BE2C (cell line): Measurements from ENCODE around the gene FAM187B.
A peak's percentile ranks its signal among the peaks of the same experiment; 100 is the strongest.

Source experiments
- DNase-seq: peaks from one replicate; pipeline ENCODE4 v3.0.0-alpha.2; 2020
- H3K27me3 ChIP-seq: fragments of 250-450 bp; sonication (Bioruptor Pico); 2 replicates; pipeline ENCODE4 v1.5.1; 2020; ENCODE audit warnings: mild to moderate bottlenecking
- H3K36me3 ChIP-seq: fragments of 250-450 bp; sonication (Bioruptor Pico); 2 replicates; pipeline ENCODE4 v1.5.1; 2020; ENCODE audit warnings: mild to moderate bottlenecking
- H3K4me1 ChIP-seq: fragments of 250-450 bp; sonication (Bioruptor Pico); 2 replicates; pipeline ENCODE4 v1.5.1; 2020
- H3K4me3 ChIP-seq: 2 replicates; pipeline ENCODE4 v1.5.1; 2011; ENCODE audit warnings: low read depth, low read length
- H3K9me3 ChIP-seq: fragments of 250-450 bp; sonication (Bioruptor Pico); 2 replicates; pipeline ENCODE4 v1.5.1; 2020
- CTCF ChIP-seq: IDR thresholded peaks from 2 replicates; pipeline ENCODE4 v1.5.1; 2012; ENCODE audit warnings: mild to moderate bottlenecking, low read depth, low read length

Gene FAM187B

GRCh38 chr19:35267818-35268535, 39.4 kb upstream of the FAM187B start:
- Histone ChIP-seq H3K36me3 (peaks cover 18% of the 10 kb centered on the region), H3K9me3 (no peaks in the 10 kb centered on the region), H3K27me3 (0 out of 2 replicates have a peak, but pooled peaks cover 3% of the 10 kb centered on the region), H3K4me3 (peak overlapping the region; percentile 87), H3K4me1 (no peaks in the 10 kb centered on the region)
- TF ChIP-seq CTCF: no peak
- DNase-seq: peak; percentile 75

- TF ChIP-seq CTCF: no peak
- Histone ChIP-seq H3K9me3 (no peaks in the 10 kb centered on the region), H3K4me1 (no peaks in the 10 kb centered on the region), H3K36me3 (peaks cover 18% of the 10 kb centered on the region), H3K27me3 (peaks cover 6% of the 10 kb centered on the region), H3K4me3 (peak overlapping the region; percentile 87)
- DNase-seq: peak; percentile 39
Observed at GRCh38 chr19:35267353-35267817, 38.8 kb upstream of the FAM187B start.

GRCh38 chr19:35266520-35267352, 38.2 kb upstream of the FAM187B start:
- peaks cover 15% of the 10 kb centered on the region for H3K36me3 ChIP-seq
- peaks cover 12% of the 10 kb centered on the region for H3K27me3 ChIP-seq
- no peak for DNase-seq
- peak overlapping the region; percentile 87 for H3K4me3 ChIP-seq
- TF ChIP-seq CTCF: no peak
- no peaks in the 10 kb centered on the region for H3K9me3 ChIP-seq
- H3K4me1 ChIP-seq: no peaks in the 10 kb centered on the region

- TF ChIP-seq CTCF: no peak
- Histone ChIP-seq H3K36me3 (peaks cover 8% of the 10 kb centered on the region), H3K4me3 (no peak overlapping the region), H3K4me1 (no peaks in the 10 kb centered on the region), H3K27me3 (peaks cover 12% of the 10 kb centered on the region), H3K9me3 (no peaks in the 10 kb centered on the region)
- no peak for DNase-seq
Observed at GRCh38 chr19:35265900-35266519, 37.5 kb upstream of the FAM187B start.

- no peak for TF ChIP-seq CTCF
Observed at GRCh38 chr19:35265126-35265899, 36.8 kb upstream of the FAM187B start.

More at GRCh38 chr19:35265126-35265899, 36.8 kb upstream of the FAM187B start:
- Histone ChIP-seq H3K9me3 (no peaks in the 10 kb centered on the region), H3K27me3 (peaks cover 12% of the 10 kb centered on the region), H3K4me3 (no peak overlapping the region), H3K4me1 (no peaks in the 10 kb centered on the region), H3K36me3 (peaks cover 1% of the 10 kb centered on the region)
- no peak for DNase-seq
